SH-SY5Y (cell line): ENCODE data around the gene APLP2.

Source experiments
- GATA2 ChIP-seq: IDR thresholded peaks from 2 replicates; pipeline ENCODE4 v1.6.1; 2011; ENCODE audit warnings: mild to moderate bottlenecking, low read depth, low read length
- GATA3 ChIP-seq: IDR thresholded peaks from 2 replicates; pipeline ENCODE4 v1.6.1; 2011; ENCODE audit warnings: low read depth, mild to moderate bottlenecking, low read length, moderate library complexity

The APLP2 gene

GRCh38 chr11:130071211-130071712, 1.6 kb downstream of the APLP2 start:
- no peak for TF ChIP-seq GATA2
- no peak for TF ChIP-seq GATA3

GRCh38 chr11:130074736-130075135, 5.0 kb downstream of the APLP2 start:
- TF ChIP-seq GATA2: no peak
- TF ChIP-seq GATA3: no peak

DNA sequence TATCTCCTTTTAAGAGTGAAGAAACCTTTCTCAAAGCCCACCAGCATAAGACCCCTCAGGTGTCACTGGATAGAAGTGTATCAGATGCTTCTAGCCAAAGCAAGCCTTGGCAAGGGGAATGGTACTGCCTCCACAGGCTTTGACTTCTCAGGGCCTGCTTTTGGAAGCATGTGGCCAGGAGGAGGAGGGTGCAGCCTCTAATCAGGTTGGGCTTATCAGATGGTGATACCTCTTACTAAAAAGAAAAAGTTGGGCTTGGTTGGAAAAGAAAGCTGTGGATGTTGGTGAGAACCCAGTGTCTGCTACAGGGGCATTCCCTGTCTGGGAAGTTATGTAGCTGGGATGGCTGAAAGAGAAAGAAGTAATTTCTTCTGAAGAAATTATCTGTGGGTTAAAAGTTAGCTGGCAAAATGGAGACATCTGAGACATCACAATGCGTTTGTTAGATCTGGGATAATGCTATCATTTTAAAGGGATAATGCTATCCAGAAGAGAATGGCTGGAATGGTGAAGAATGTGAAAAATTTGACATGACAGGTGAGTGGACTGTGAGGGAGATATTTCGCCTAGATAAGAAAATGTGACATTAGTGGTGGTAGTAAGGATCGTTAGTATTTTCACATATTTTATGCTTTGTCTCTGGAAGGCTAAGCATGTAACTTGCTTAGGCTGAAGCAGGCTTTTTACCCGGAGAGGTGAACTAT, 7.2 kb downstream of the APLP2 start:
- TF ChIP-seq GATA3: peak; percentile 47; the same call in 1 of the 2 replicates
- TF ChIP-seq GATA2: peak; percentile 36; the same call in 1 of the 2 replicates

- TF ChIP-seq GATA3 (no peak), GATA2 (no peak)
Measured at GRCh38 chr11:130077671-130078070, 8.0 kb downstream of the APLP2 start.

- no peak for TF ChIP-seq GATA2
- no peak for TF ChIP-seq GATA3
Measured at GRCh38 chr11:130078080-130078479, 8.4 kb downstream of the APLP2 start.

GRCh38 chr11:130085671-130086290, 16.1 kb downstream of the APLP2 start:
- TF ChIP-seq GATA2 (no peak), GATA3 (no peak)

GRCh38 chr11:130086669-130087068, 17.0 kb downstream of the APLP2 start:
- no peak for TF ChIP-seq GATA3
- no peak for TF ChIP-seq GATA2

DNA sequence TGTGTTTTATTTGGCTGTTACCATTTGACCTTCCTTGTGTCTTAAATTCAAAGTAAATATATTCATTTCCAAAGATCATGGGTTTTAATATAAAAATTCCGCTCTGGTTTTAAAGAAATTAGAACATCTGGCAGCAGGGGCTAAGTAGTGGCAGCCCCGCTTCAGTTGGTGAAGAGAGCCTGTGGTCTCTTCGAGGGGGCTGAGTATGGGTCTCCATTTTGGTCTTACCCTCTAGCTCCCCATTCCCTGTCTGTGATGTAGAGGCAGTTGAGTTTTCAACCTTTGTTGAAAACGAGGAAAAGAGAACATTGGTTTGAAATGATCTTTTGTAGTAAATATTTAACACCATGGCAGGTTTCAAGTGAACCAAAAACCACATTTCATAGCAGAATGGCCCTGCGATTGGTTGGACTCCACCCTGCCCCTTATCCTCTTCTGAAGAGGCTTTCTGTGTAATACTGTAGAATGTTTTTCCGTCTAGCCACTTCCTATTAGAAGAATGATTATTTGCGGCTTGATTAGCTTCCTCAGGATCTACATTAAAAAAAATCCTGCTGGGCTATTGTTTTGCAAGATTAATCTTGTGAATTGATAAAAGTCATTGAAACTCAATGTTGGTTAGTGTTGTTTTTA, 17.7 kb downstream of the APLP2 start:
- TF ChIP-seq GATA2 (no peak), GATA3 (no peak)

GRCh38 chr11:130088217-130088616, 18.5 kb downstream of the APLP2 start:
- TF ChIP-seq GATA2 (no peak), GATA3 (no peak)

DNA sequence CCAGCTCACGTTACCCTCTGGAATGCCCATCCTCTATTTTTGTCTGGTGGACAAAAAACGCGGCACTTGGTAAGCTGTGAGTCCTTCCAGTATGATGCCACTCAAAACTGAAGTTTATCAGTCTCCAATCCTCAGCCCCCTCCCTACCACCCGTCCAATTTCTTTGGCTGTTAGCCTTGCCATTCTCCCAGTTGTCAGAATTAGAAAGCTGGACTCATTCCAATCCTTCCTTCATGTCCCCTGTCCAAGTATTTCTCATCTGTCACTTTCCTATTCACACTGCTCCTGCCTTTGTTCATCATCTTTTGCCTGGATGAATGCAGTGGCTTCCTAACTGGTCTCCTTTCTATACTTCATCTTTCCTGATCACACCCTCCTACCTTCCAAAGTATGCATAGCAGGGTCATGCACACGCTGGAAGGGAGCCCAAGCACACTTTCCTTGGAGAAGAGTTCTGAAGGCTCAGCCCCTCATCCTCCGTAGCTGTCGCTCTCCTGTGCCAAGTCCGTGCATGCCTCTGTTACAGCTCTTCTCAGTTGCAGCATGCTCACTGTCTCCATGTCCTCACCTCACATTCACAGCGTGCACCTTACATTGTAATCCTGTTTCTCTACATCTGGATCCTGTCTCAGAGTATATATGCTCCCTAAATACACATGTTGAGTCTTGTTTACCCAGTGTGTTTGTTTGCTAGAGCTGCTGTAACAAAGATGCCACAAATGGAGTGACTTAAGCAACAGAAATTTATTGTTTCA, 19.4 kb downstream of the APLP2 start:
- no peak for TF ChIP-seq GATA3
- TF ChIP-seq GATA2: no peak

GRCh38 chr11:130089674-130090073, 20.0 kb downstream of the APLP2 start:
- TF ChIP-seq GATA2 (no peak), GATA3 (no peak)

GRCh38 chr11:130092661-130093060, 23.0 kb downstream of the APLP2 start:
- TF ChIP-seq GATA3: no peak
- TF ChIP-seq GATA2: no peak

DNA sequence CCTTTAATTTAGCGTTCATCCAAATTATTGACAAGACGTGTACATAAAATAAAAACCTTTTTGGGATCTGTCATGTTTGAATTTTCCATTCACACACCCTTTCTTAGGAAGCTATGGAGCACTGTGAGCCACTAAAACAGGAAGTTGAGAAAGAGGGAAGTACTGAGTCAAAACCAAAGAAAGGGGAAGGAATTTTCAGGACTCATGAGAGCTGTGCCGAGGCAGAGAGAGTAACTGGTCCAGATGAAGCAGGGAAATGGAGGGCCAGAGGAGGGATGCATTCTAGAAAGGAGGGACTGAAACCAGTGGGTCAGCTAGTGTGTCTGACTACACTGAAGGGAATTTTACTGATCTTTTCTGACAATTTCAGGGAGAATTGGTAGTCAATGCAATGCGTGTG, 24.9 kb downstream of the APLP2 start:
- no peak for TF ChIP-seq GATA3
- TF ChIP-seq GATA2: no peak

DNA sequence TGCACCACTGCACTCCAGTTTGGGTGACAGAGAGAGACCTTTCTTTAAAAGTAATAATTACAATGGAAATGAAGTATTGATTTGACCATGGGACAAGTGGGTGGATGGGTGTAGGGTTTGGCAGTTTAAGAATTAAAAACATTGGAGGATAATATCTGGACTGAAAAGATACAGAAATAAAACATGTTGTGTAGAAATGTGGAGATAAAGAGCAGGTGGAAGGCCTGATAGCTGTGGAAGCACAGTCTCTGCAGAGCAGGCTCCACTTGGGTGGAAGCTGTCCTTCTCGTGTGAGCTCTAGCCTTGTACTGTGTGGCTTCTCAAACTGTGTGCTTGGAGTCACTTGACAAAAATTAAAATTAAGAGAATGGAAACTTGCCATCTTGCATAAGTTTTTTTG, 25.6 kb downstream of the APLP2 start:
- TF ChIP-seq GATA3 (no peak), GATA2 (no peak)
